GM12872 (cell line): ENCODE results near the gene GIT2.

Experiments
- TF ChIP-seq, protein P1 (sequence below): IDR thresholded peaks from 3 replicates; pipeline ENCODE4 v1.5.1; 2011; ENCODE audit warnings: low read depth, mild to moderate bottlenecking, low read length, moderate library complexity; ENCODE audit not compliant: insufficient read depth

The GIT2 gene

GRCh38 chr12:109959411-109960093 is 36.6 kb downstream of the GIT2 start:
- TF ChIP-seq, protein P1, sequence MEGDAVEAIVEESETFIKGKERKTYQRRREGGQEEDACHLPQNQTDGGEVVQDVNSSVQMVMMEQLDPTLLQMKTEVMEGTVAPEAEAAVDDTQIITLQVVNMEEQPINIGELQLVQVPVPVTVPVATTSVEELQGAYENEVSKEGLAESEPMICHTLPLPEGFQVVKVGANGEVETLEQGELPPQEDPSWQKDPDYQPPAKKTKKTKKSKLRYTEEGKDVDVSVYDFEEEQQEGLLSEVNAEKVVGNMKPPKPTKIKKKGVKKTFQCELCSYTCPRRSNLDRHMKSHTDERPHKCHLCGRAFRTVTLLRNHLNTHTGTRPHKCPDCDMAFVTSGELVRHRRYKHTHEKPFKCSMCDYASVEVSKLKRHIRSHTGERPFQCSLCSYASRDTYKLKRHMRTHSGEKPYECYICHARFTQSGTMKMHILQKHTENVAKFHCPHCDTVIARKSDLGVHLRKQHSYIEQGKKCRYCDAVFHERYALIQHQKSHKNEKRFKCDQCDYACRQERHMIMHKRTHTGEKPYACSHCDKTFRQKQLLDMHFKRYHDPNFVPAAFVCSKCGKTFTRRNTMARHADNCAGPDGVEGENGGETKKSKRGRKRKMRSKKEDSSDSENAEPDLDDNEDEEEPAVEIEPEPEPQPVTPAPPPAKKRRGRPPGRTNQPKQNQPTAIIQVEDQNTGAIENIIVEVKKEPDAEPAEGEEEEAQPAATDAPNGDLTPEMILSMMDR = no peak

GRCh38 chr12:109958374-109958773 is 37.8 kb downstream of the GIT2 start:
- TF ChIP-seq, protein P1 = no peak

GRCh38 chr12:109953656-109954055 is 42.5 kb downstream of the GIT2 start:
- TF ChIP-seq, protein P1 = no peak

DNA sequence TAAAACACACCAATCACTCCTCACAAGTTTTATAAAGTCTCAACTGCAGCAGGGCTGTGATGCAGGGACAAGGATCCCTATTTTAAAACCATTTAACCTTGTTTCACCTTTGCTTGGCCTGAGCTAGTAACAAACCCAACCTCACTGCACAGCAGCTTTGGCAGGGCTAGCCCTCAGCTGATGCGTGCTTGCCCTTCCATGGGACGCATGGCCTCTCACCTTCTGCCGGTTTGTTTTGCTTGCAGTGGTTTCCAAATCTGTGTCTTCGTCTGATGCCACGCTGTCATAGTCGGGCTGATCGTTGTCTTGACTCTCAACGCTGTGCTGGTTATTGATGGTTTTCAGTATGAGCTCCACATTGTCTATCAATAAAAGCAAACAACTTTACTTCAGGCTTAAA is 43.3 kb downstream of the GIT2 start:
- TF ChIP-seq, protein P1 = no peak

DNA sequence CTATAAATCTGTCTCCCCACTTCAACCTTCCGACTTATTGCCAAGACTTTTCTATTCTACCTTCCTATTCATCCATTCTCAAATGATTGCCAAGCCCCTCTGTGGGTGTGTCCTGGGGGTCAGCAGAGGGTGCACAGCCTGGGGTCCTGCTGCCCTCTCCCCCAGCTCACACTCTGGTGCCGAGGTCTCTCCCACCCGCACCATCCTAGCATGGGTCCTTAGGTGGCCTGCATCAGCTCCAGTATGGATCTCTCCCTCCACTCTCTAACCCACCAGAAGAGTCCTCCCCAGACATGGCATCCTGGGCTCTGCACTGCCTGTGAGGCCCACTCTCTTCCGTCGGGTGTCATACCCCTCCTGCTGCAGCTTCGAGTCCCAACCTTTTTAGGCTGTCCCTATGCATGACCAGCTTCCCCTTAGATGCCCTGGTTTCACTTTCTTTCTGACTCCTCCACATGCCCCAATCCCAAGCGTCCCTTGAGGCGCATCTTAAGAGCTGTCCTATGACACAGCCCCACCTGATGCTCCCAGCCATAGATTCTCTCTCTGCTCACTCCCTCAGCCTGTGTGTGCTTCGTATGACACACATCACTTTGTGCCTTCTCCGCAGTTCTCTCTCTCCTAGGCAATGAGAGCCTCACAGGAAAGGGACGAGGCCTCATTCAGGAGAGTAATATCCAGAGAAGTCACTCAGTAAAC is 43.9 kb downstream of the GIT2 start:
- TF ChIP-seq, protein P1 = no peak

DNA sequence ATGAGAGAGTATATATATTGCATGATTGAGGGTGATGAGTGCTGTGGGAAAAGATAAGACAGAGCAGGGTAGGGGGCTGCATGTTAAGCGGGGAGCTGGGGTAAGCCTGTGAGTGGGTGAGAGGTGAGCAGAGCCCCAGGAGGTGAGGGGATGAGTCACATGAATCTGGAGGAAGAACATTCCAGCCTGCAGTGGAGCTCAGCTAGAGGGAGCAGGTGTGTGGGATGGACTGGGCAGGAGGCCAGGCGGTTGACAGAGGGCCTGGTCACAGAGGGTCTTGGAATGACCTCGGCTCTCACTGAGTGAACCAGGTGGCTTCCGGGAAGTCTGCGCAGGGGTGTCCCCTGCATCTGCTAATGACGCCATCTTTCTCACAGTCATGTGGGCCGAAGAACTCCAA is 44.4 kb downstream of the GIT2 start:
- TF ChIP-seq, protein P1 = no peak

DNA sequence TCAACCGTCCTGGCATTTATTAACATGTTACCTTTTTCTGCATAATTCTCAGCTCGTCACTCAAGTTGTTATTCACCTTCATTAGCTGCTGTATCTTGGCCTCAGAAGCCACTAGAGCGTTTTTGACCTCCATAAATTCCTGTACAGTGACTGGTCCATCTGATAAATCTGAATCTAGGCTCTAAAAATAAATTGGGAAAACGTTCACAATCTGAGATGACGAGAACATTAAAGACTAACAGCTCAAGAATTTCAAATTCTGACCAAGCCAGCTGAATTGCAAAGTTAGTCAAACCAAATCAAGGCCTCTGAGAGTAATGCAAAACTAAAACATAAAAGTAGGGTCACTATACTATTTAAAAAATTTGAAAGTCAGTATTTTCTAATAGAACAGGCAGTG is 45.0 kb downstream of the GIT2 start:
- TF ChIP-seq, protein P1 = no peak
